GM23338 (cell line): Measurements from ENCODE around the gene TEDC1. TPM values are rescaled to one million over a fixed set of nuclear protein-coding genes. Genes with fewer than 3 reads are reported as not detected.

Experiments used
- ATAC-seq: fragments of 200-7000 bp; cut with Tn5 transposase; 3 replicates; pipeline ENCODE4 v1.9.1; 2020
- DNase-seq: peaks from one replicate; pipeline ENCODE4 v3.0.0-alpha.2; 2015; ENCODE audit warnings: low spot score
- H2AFZ ChIP-seq: fragments of 200-600 bp; sonication (generic); 2 replicates; pipeline ENCODE4 v1.8.0; 2016; ENCODE audit warnings: antibody characterized with exemption, mild to moderate bottlenecking, moderate library complexity
- H3F3A ChIP-seq: fragments of 200-600 bp; sonication (generic); replicated peaks from 2 replicates; pipeline ENCODE4 v1.8.0; 2017; ENCODE audit warnings: antibody characterized with exemption, mixed run types, low read depth
- H3K27ac ChIP-seq: fragments of 200-600 bp; sonication (generic); 2 replicates; pipeline ENCODE4 v1.6.1; 2016; ENCODE audit warnings: low read depth
- H3K27me3 ChIP-seq: fragments of 200-600 bp; sonication (generic); 2 replicates; pipeline ENCODE4 v1.8.0; 2016; ENCODE audit warnings: mild to moderate bottlenecking, mixed run types, moderate library complexity; ENCODE audit not compliant: insufficient read depth
- H3K36me3 ChIP-seq: fragments of 200-600 bp; sonication (generic); 2 replicates; pipeline ENCODE4 v1.8.0; 2016; ENCODE audit warnings: mild to moderate bottlenecking; ENCODE audit not compliant: insufficient read depth
- H3K4me1 ChIP-seq: fragments of 200-600 bp; sonication (generic); 2 replicates; pipeline ENCODE4 v1.8.0; 2016; ENCODE audit warnings: mild to moderate bottlenecking, moderate library complexity; ENCODE audit not compliant: insufficient read depth
- H3K4me2 ChIP-seq: fragments of 200-600 bp; sonication (generic); 2 replicates; pipeline ENCODE4 v1.7.1; 2017; ENCODE audit warnings: mixed run types
- H3K4me3 ChIP-seq: fragments of 200-600 bp; sonication (generic); 2 replicates; pipeline ENCODE4 v1.6.1; 2016; ENCODE audit warnings: mixed run types
- H3K79me2 ChIP-seq: fragments of 200-600 bp; sonication (generic); replicated peaks from 2 replicates; pipeline ENCODE4 v1.8.0; 2017; ENCODE audit warnings: mild to moderate bottlenecking; ENCODE audit not compliant: insufficient read depth
- H3K9me2 ChIP-seq: fragments of 200-600 bp; sonication (generic); 2 replicates; pipeline ENCODE4 v1.8.0; 2017; ENCODE audit not compliant: insufficient read depth
- H4K20me1 ChIP-seq: fragments of 200-600 bp; sonication (generic); replicated peaks from 2 replicates; pipeline ENCODE4 v1.8.0; 2017; ENCODE audit warnings: mild to moderate bottlenecking; ENCODE audit not compliant: insufficient read depth
- H3K27ac Mint-ChIP-seq: 2 replicates; pipeline ENCODE4 v1.8.0; 2020; ENCODE audit warnings: inconsistent platforms, mild to moderate bottlenecking, moderate library complexity, mixed read lengths
- H3K27me3 Mint-ChIP-seq: 3 replicates; pipeline ENCODE4 v1.8.0; 2022; ENCODE audit warnings: low read depth, mild to moderate bottlenecking, moderate library complexity, mixed read lengths, inconsistent platforms; ENCODE audit not compliant: insufficient read depth, poor library complexity
- H3K36me3 Mint-ChIP-seq: 3 replicates; pipeline ENCODE4 v1.8.0; 2021; ENCODE audit warnings: low read depth, mild to moderate bottlenecking, inconsistent platforms, moderate library complexity, mixed read lengths
- H3K4me1 Mint-ChIP-seq: 3 replicates; pipeline ENCODE4 v1.8.0; 2020; ENCODE audit warnings: mild to moderate bottlenecking, inconsistent platforms, mixed read lengths
- H3K4me3 Mint-ChIP-seq: 3 replicates; pipeline ENCODE4 v1.8.0; 2021; ENCODE audit warnings: moderate library complexity, mild to moderate bottlenecking, inconsistent platforms, mixed read lengths
- H3K9me3 Mint-ChIP-seq: 3 replicates; pipeline ENCODE4 v1.8.0; 2020; ENCODE audit warnings: moderate library complexity, mild to moderate bottlenecking, inconsistent platforms, mixed read lengths
- CREB1 ChIP-seq: fragments of 250-450 bp; sonication (Bioruptor Pico); IDR thresholded peaks from 2 replicates; pipeline ENCODE4 v1.5.0; 2020; ENCODE audit warnings: low read depth, mild to moderate bottlenecking, moderate library complexity
- CTCF ChIP-seq, 2 experiments: fragments of 200-600 bp in 1 of 2; sonication (generic) in 1 of 2; conservative IDR thresholded peaks; 2 replicates each; pipeline versions ENCODE4 v1.5.1 to v1.6.1; 2016 to 2017; ENCODE audit warnings: antibody characterized with exemption in 2 of 2, low read depth in 2 of 2, mild to moderate bottlenecking in 2 of 2, moderate library complexity in 1 of 2
- ETS1 ChIP-seq: IDR thresholded peaks from 2 replicates; pipeline ENCODE4 v1.6.1; 2016; ENCODE audit warnings: antibody characterized with exemption
- EZH2 ChIP-seq: fragments of 200-600 bp; sonication (generic); IDR thresholded peaks from one replicate; pipeline ENCODE4 v1.8.0; 2017; ENCODE audit warnings: antibody characterized with exemption, mild to moderate bottlenecking, low read depth; ENCODE audit not compliant: unreplicated experiment
- EZH2phosphoT487 ChIP-seq: fragments of 200-600 bp; sonication (generic); IDR thresholded peaks from one replicate; pipeline ENCODE4 v1.8.1; 2018; ENCODE audit warnings: antibody characterized with exemption; ENCODE audit not compliant: unreplicated experiment
- JUNB ChIP-seq: IDR thresholded peaks from one replicate; pipeline ENCODE4 v1.6.1; 2016; ENCODE audit warnings: antibody characterized with exemption; ENCODE audit not compliant: unreplicated experiment
- NANOG ChIP-seq: IDR thresholded peaks from 2 replicates; pipeline ENCODE4 v1.6.1; 2016; ENCODE audit warnings: antibody characterized with exemption, borderline replicate concordance
- STAT1 ChIP-seq: IDR thresholded peaks from one replicate; pipeline ENCODE4 v1.6.1; 2016; ENCODE audit warnings: antibody characterized with exemption; ENCODE audit not compliant: unreplicated experiment
- ZNF114 ChIP-seq: fragments of 250-450 bp; sonication (Bioruptor Pico); IDR thresholded peaks from 2 replicates; pipeline ENCODE4 v1.5.0; 2020; ENCODE audit warnings: mild to moderate bottlenecking, moderate library complexity
- ZNF331 ChIP-seq: fragments of 250-450 bp; sonication (Bioruptor Pico); IDR thresholded peaks from 2 replicates; pipeline ENCODE4 v1.5.0; 2020; ENCODE audit warnings: low read depth, mild to moderate bottlenecking, moderate library complexity
- ZNF462 ChIP-seq: fragments of 250-450 bp; sonication (Bioruptor Pico); IDR thresholded peaks from 2 replicates; pipeline ENCODE4 v1.5.0; 2020; ENCODE audit warnings: mild to moderate bottlenecking, moderate library complexity
- polyA plus RNA-seq: library from polyadenylated mRNA; unstranded; fragments of >200 nt; fragmentation: Nextera tagmentation; extraction: Ambion mirVana; gene quantifications from 2 replicates; pipeline ENCODE4 v1.2.1, GENCODE V29; 2016
- total RNA-seq: library from RNA; depleted of rRNA; stranded (reverse); fragments of >200 nt; shearing (Covaris generic); gene quantifications from 2 replicates; pipeline ENCODE4 v1.2.3, GENCODE V29; 2014

TEDC1 gene
- total and polyA plus RNA-seq, 2 experiments from 2014 or later = 5.9 to 16.3 TPM

GRCh38 chr14:105475269-105476096 is 15.6 kb upstream of the TEDC1 start (continued):
- TF ChIP-seq ETS1 = no peak

- Mint-ChIP-seq H3K27ac (no peak overlapping the region), H3K9me3 (no peaks in the 10 kb centered on the region), H3K27me3 (peaks cover 60% of the 10 kb centered on the region), H3K36me3 (no peaks in the 10 kb centered on the region), H3K4me3 (peak overlapping the region; percentile 59; the same call in 2 of the 3 replicates), H3K4me1 (peaks cover 9% of the 10 kb centered on the region; the same call in 2 of the 3 replicates)
- H3K36me3 ChIP-seq = no peaks in the 10 kb centered on the region
- H2AFZ ChIP-seq = peak overlapping the region; percentile 74; the same call in 1 of the 2 replicates
- peaks cover 65% of the 10 kb centered on the region for H3K27me3 ChIP-seq
- DNase-seq (peak; percentile 39), ATAC-seq (no peak; the same call in 2 of the 3 replicates)
- H3K4me3 ChIP-seq = peak overlapping the region; percentile 70
- H4K20me1 ChIP-seq = no peaks in the 10 kb centered on the region
- H3K4me2 ChIP-seq = peak overlapping the region; percentile 78
- H3K4me1 ChIP-seq = peaks cover 13% of the 10 kb centered on the region; the same call in 1 of the 2 replicates
- H3K79me2 ChIP-seq = no peaks in the 10 kb centered on the region
- H3F3A ChIP-seq = 0 out of 2 replicates have a peak, but pooled peaks cover 4% of the 10 kb centered on the region
- H3K27ac ChIP-seq = no peak overlapping the region
- no peaks in the 10 kb centered on the region for H3K9me2 ChIP-seq
- TF ChIP-seq CTCF (conservative IDR thresholded peaks at IDR 0.05; ENCODE audit: low read depth in 2 of 2) = no peak
- TF ChIP-seq STAT1 = no peak
- no peak for TF ChIP-seq JUNB
- no peak for TF ChIP-seq EZH2
- no peak for TF ChIP-seq CREB1 (CRISPR knock-in tag)
- TF ChIP-seq ZNF114 (CRISPR knock-in tag) = no peak
- TF ChIP-seq ZNF462 (CRISPR knock-in tag) = no peak
- TF ChIP-seq ZNF331 (CRISPR knock-in tag) = no peak
- no peak for TF ChIP-seq NANOG
- no peak for TF ChIP-seq EZH2phosphoT487
These were observed 14.8 kb upstream of the TEDC1 start for GRCh38 chr14:105476097-105476830.
